ENCODE measurements around the gene ANGPTL8.

- TF ChIP-seq, protein P1, sequence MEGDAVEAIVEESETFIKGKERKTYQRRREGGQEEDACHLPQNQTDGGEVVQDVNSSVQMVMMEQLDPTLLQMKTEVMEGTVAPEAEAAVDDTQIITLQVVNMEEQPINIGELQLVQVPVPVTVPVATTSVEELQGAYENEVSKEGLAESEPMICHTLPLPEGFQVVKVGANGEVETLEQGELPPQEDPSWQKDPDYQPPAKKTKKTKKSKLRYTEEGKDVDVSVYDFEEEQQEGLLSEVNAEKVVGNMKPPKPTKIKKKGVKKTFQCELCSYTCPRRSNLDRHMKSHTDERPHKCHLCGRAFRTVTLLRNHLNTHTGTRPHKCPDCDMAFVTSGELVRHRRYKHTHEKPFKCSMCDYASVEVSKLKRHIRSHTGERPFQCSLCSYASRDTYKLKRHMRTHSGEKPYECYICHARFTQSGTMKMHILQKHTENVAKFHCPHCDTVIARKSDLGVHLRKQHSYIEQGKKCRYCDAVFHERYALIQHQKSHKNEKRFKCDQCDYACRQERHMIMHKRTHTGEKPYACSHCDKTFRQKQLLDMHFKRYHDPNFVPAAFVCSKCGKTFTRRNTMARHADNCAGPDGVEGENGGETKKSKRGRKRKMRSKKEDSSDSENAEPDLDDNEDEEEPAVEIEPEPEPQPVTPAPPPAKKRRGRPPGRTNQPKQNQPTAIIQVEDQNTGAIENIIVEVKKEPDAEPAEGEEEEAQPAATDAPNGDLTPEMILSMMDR (IDR thresholded peaks at IDR 0.05): no peak
- no peak for TF ChIP-seq POLR2A (IDR thresholded peaks at IDR 0.05)
These were observed 8.0 kb downstream of the ANGPTL8 start for GRCh38 chr19:11247391-11247790.
